ENCODE data around the gene NBAS.
"Not testable (repeated sequence)": the region's sequence is repeated elsewhere in the genome, so short reads cannot be mapped to it uniquely, and the experiment has no call there.

NBAS gene

DNA sequence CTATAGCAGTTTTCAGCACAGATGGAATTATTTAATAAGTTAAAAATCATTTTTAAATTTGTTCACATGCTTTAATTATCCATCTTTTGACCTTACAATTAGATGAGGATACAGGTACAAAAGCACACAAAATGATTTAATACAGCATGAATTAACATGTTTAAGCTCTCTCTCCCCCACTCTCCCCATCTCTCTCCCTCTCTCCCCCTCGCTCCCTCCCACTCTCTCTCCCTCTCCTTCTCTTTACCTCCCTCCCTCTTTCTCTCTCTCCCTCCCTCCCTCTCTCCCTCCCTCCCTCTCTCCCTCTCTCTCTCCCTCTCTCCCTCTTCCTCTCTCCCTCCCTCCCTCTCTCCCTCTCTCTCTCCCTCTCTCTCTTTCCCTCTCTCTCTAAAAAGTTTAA, 7.6 kb downstream of the NBAS start:
- TF ChIP-seq POLR2AphosphoS5 (IDR thresholded peaks at IDR 0.05; ENCODE audit: borderline replicate concordance, low read depth, low read length): no peak
- TF ChIP-seq FOXP2 (optimal IDR thresholded peaks at IDR 0.05; ENCODE audit: control extremely low read depth, extremely low read length, insufficient read depth): no peak
- no peak for TF ChIP-seq EZH2 (IDR thresholded peaks at IDR 0.05)
- no peaks in the 10 kb centered on the region for H3K9me3 ChIP-seq (ENCODE audit: low read depth, low read length)
- no peak overlapping the region for H3K27ac ChIP-seq
- peaks cover 8% of the 10 kb centered on the region; the same call in 1 of the 2 replicates for H3K36me3 ChIP-seq (ENCODE audit: insufficient read depth, low read length)
- DNase-seq (ENCODE audit: low read depth, low spot score): no peak
- H3K4me3 ChIP-seq: no peak overlapping the region
- no peak overlapping the region for H3K9ac ChIP-seq (ENCODE audit: insufficient read length)

GRCh38 chr2:15548974-15549373, 12.2 kb downstream of the NBAS start:
- TF ChIP-seq FOXP2 (optimal IDR thresholded peaks at IDR 0.05; ENCODE audit: control extremely low read depth, extremely low read length, insufficient read depth) (no peak), EZH2 (IDR thresholded peaks at IDR 0.05) (no peak), POLR2AphosphoS5 (IDR thresholded peaks at IDR 0.05; ENCODE audit: borderline replicate concordance, low read depth, low read length) (no peak)
- no peak for DNase-seq (ENCODE audit: low read depth, low spot score)
- Histone ChIP-seq H3K9me3 (ENCODE audit: low read depth, low read length) (no peaks in the 10 kb centered on the region), H3K27ac (no peak overlapping the region), H3K9ac (ENCODE audit: insufficient read length) (no peak overlapping the region), H3K4me3 (no peak overlapping the region), H3K36me3 (ENCODE audit: insufficient read depth, low read length) (peaks cover 11% of the 10 kb centered on the region; the same call in 1 of the 2 replicates)

DNA sequence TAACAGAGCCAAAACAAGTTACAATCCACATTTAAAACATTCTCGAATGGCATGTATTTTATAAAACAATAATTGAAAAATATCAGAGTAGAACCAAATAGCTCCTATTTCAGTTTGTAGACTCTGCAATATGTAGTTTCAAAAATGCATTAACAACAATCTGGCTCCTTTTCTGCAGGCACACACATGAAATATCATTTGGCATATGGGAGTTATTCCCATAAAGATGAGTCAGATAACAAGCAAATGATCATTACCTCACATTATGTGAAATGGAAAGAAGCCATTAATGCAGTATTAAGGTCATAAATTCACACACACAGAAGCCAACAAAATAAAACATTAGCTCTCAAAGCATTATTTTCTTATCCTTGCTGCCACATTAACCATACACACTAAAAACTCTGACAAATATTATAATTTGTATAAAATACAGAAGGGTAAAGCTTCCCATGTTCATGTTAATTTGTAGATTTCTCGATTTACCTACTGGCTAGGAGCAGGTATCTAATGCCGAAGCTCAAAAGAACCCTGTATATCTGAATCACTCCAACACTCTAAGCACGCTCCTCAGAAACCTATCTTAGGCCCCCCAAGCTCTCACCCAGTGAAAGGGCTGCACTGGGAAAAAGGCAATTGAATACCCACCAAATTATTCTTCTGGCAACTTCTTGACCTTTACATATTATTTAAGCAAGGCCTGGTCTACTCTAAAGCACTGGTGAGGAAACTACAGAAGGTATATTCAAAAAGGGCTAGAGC, 13.8 kb downstream of the NBAS start:
- Histone ChIP-seq H3K4me3 (no peak overlapping the region), H3K27ac (no peak overlapping the region), H3K36me3 (ENCODE audit: insufficient read depth, low read length) (peaks cover 11% of the 10 kb centered on the region; the same call in 1 of the 2 replicates), H3K9ac (ENCODE audit: insufficient read length) (no peak overlapping the region), H3K9me3 (ENCODE audit: low read depth, low read length) (no peaks in the 10 kb centered on the region)
- TF ChIP-seq EZH2 (IDR thresholded peaks at IDR 0.05) (no peak), FOXP2 (optimal IDR thresholded peaks at IDR 0.05; ENCODE audit: control extremely low read depth, extremely low read length, insufficient read depth) (no peak), POLR2AphosphoS5 (IDR thresholded peaks at IDR 0.05; ENCODE audit: borderline replicate concordance, low read depth, low read length) (no peak)
- no peak for DNase-seq (ENCODE audit: low read depth, low spot score)

GRCh38 chr2:15546297-15547098, 14.6 kb downstream of the NBAS start:
- Histone ChIP-seq H3K9ac (ENCODE audit: insufficient read length) (no peak overlapping the region), H3K27ac (no peak overlapping the region), H3K4me3 (no peak overlapping the region), H3K36me3 (ENCODE audit: insufficient read depth, low read length) (peaks cover 9% of the 10 kb centered on the region; the same call in 1 of the 2 replicates), H3K9me3 (ENCODE audit: low read depth, low read length) (no peaks in the 10 kb centered on the region)
- TF ChIP-seq EZH2 (IDR thresholded peaks at IDR 0.05) (no peak), POLR2AphosphoS5 (IDR thresholded peaks at IDR 0.05; ENCODE audit: borderline replicate concordance, low read depth, low read length) (no peak), FOXP2 (optimal IDR thresholded peaks at IDR 0.05; ENCODE audit: control extremely low read depth, extremely low read length, insufficient read depth) (no peak)
- DNase-seq (ENCODE audit: low read depth, low spot score): no peak

GRCh38 chr2:15544227-15544626, 16.9 kb downstream of the NBAS start:
- TF ChIP-seq FOXP2 (optimal IDR thresholded peaks at IDR 0.05; ENCODE audit: control extremely low read depth, extremely low read length, insufficient read depth) (no peak), EZH2 (IDR thresholded peaks at IDR 0.05) (no peak), POLR2AphosphoS5 (IDR thresholded peaks at IDR 0.05; ENCODE audit: borderline replicate concordance, low read depth, low read length) (no peak)

DNA sequence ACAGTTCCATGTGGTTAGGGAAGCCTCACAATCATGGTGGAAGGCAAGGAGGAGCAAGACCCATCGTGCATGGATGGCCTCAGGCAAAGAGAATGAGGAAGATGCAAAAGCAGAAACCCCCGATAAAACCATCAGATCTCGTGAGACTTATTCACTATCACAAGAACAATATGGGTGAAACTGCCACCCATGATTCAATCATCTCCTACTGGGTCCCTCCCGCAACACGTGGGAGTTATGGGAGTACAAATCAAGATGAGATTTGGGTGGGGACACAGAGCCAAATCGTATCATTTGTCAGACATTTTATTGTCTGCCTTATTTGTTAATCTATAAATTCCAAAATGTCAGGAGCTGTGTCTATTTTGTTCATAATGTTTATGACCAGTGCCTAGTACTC, 17.6 kb downstream of the NBAS start:
- Histone ChIP-seq H3K9ac (ENCODE audit: insufficient read length) (no peak overlapping the region), H3K36me3 (ENCODE audit: insufficient read depth, low read length) (peaks cover 3% of the 10 kb centered on the region; the same call in 1 of the 2 replicates), H3K4me3 (no peak overlapping the region), H3K9me3 (ENCODE audit: low read depth, low read length) (no peaks in the 10 kb centered on the region), H3K27ac (no peak overlapping the region)
- TF ChIP-seq POLR2AphosphoS5 (IDR thresholded peaks at IDR 0.05; ENCODE audit: borderline replicate concordance, low read depth, low read length): no peak
- TF ChIP-seq EZH2 (IDR thresholded peaks at IDR 0.05): no peak
- no peak for TF ChIP-seq FOXP2 (optimal IDR thresholded peaks at IDR 0.05; ENCODE audit: control extremely low read depth, extremely low read length, insufficient read depth)
- no peak for DNase-seq (ENCODE audit: low read depth, low spot score)

More at GRCh38 chr2:15544227-15544626, 16.9 kb downstream of the NBAS start:
- Histone ChIP-seq H3K36me3 (ENCODE audit: insufficient read depth, low read length) (peaks cover 5% of the 10 kb centered on the region; the same call in 1 of the 2 replicates), H3K9ac (ENCODE audit: insufficient read length) (no peak overlapping the region), H3K27ac (no peak overlapping the region), H3K4me3 (no peak overlapping the region), H3K9me3 (ENCODE audit: low read depth, low read length) (no peaks in the 10 kb centered on the region)
- DNase-seq (ENCODE audit: low read depth, low spot score): no peak

DNA sequence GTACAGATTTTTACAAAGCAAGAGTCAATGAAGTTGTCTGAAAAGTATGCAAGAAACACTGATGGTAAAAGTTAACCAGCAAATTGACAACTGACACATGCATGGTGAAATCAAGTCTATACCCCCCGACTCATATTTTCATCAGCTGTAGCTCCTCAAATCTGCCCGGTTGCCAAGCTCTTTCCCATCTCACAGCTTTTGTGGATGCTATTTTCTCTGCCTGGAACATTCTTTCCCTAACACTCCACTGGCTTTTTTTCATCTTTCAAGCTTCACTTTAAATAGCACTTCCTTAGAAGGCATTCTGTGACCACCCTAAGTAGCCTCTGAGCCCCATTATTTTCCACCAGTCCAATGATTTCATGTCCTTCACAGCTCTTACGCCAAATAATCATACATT, 18.1 kb downstream of the NBAS start:
- 0 out of 2 replicates have a peak, but pooled peaks cover 3% of the 10 kb centered on the region for H3K36me3 ChIP-seq (ENCODE audit: insufficient read depth, low read length)

DNA sequence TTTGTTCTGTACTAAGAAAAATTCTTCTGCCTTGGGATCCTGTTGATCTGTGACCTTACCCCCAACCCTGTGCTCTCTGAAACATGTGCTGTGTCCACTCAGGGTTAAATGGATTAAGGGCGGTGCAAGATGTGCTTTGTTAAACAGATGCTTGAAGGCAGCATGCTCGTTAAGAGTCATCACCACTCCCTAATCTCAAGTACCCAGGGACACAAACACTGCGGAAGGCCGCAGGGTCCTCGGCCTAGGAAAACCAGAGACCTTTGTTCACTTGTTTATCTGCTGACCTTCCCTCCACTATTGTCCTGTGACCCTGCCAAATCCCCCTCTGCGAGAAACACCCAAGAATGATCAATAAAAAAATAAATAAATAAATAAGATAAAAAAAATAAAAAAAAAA, 18.9 kb downstream of the NBAS start:
- not testable (repeated sequence) for H3K36me3 ChIP-seq (ENCODE audit: insufficient read depth, low read length); H3K9ac ChIP-seq (ENCODE audit: insufficient read length); H3K4me3 ChIP-seq; DNase-seq (ENCODE audit: low read depth, low spot score); H3K9me3 ChIP-seq (ENCODE audit: low read depth, low read length); H3K27ac ChIP-seq

More for the DNA sequence above, 18.1 kb downstream of the NBAS start:
- no peak overlapping the region for H3K9ac ChIP-seq (ENCODE audit: insufficient read length)
- no peak overlapping the region for H3K27ac ChIP-seq
- no peaks in the 10 kb centered on the region for H3K9me3 ChIP-seq (ENCODE audit: low read depth, low read length)
- no peak for TF ChIP-seq FOXP2 (optimal IDR thresholded peaks at IDR 0.05; ENCODE audit: control extremely low read depth, extremely low read length, insufficient read depth)
- TF ChIP-seq EZH2 (IDR thresholded peaks at IDR 0.05): no peak
- TF ChIP-seq POLR2AphosphoS5 (IDR thresholded peaks at IDR 0.05; ENCODE audit: borderline replicate concordance, low read depth, low read length): no peak
- H3K4me3 ChIP-seq: no peak overlapping the region
- no peak for DNase-seq (ENCODE audit: low read depth, low spot score)

DNA sequence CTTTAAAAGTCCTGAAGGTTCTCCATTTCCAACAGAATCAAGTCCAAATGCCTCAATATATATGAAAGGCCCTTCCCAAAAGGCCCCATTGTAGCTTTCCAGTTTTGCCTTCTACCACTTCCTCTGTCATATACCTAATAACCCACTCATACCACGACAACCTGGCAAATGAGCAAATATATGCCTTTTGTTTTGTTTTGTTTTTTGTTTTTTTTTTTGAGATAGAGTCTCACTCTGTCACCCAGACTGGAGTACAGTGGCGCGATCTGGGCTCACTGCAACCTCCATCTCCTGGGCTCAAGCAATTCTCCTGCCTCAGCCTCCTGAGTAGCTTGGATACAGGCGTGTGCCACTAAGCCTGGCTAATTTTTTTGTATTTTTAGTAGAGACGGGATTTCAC, 20.6 kb downstream of the NBAS start:
- not testable (repeated sequence) for H3K9me3 ChIP-seq (ENCODE audit: low read depth, low read length); H3K4me3 ChIP-seq; DNase-seq (ENCODE audit: low read depth, low spot score); H3K9ac ChIP-seq (ENCODE audit: insufficient read length); H3K36me3 ChIP-seq (ENCODE audit: insufficient read depth, low read length); H3K27ac ChIP-seq

Data from SK-N-MC (cell line).